ENCODE results near the gene PDE4D. TPM values are rescaled to one million over a fixed set of nuclear protein-coding genes. Genes with fewer than 3 reads are reported as not detected.

Gene PDE4D
- total RNA-seq, 2 experiments from 2014 or later, result 75.5 to 80.7 TPM

- POLR2A ChIA-PET, result no interaction called here
- peaks cover 20% of the 10 kb centered on the region for H3K27me3 Mint-ChIP-seq
- ATAC-seq (peak; percentile 82), DNase-seq (peak; percentile 53)
- intact Hi-C loops (cut with micrococcal nuclease), result loop anchor here (5.0 kb wide), 1 partner anchor 853 kb away; no protein-coding TSS in a partner anchor
- no peaks in the 10 kb centered on the region for H3K36me3 Mint-ChIP-seq (ENCODE audit: low read depth)
- H3K4me1 Mint-ChIP-seq (ENCODE audit: low read depth), result peaks cover 5% of the 10 kb centered on the region
- TF ChIP-seq, protein P1, sequence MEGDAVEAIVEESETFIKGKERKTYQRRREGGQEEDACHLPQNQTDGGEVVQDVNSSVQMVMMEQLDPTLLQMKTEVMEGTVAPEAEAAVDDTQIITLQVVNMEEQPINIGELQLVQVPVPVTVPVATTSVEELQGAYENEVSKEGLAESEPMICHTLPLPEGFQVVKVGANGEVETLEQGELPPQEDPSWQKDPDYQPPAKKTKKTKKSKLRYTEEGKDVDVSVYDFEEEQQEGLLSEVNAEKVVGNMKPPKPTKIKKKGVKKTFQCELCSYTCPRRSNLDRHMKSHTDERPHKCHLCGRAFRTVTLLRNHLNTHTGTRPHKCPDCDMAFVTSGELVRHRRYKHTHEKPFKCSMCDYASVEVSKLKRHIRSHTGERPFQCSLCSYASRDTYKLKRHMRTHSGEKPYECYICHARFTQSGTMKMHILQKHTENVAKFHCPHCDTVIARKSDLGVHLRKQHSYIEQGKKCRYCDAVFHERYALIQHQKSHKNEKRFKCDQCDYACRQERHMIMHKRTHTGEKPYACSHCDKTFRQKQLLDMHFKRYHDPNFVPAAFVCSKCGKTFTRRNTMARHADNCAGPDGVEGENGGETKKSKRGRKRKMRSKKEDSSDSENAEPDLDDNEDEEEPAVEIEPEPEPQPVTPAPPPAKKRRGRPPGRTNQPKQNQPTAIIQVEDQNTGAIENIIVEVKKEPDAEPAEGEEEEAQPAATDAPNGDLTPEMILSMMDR (IDR thresholded peaks at IDR 0.05), result peak; percentile 67
- CTCF ChIA-PET, result interaction anchor here (0.6 to 2.1 kb wide), 8 partner anchors 9 to 855 kb away, joined by 3 to 8 read pairs (median 3); no protein-coding TSS in a partner anchor
- no peak overlapping the region for H3K27ac Mint-ChIP-seq
- no peak overlapping the region for H3K4me3 Mint-ChIP-seq
- no peaks in the 10 kb centered on the region for H3K9me3 Mint-ChIP-seq
Measured at GRCh38 chr5:59813761-59814536, 79.6 kb downstream of the PDE4D start.

- peak; percentile 49 for ATAC-seq
- Mint-ChIP-seq H3K9me3 (no peaks in the 10 kb centered on the region), H3K27me3 (peaks cover 10% of the 10 kb centered on the region), H3K36me3 (ENCODE audit: low read depth) (no peaks in the 10 kb centered on the region), H3K27ac (no peak overlapping the region), H3K4me3 (no peak overlapping the region), H3K4me1 (ENCODE audit: low read depth) (peaks cover 5% of the 10 kb centered on the region)
- POLR2A ChIA-PET, result no interaction called here
- TF ChIP-seq, protein P1 (IDR thresholded peaks at IDR 0.05), result peak; percentile 96
- CTCF ChIA-PET, result interaction anchor here (0.5 to 3.3 kb wide), 23 partner anchors 9 to 863 kb away, joined by 3 to 22 read pairs (median 4); no protein-coding TSS in a partner anchor
- intact Hi-C loops (cut with micrococcal nuclease), result loop anchor here (5.0 kb wide), 1 partner anchor 857 kb away; no protein-coding TSS in a partner anchor
- DNase-seq, result peak; percentile 73
Measured at GRCh38 chr5:59810041-59810440, 83.5 kb downstream of the PDE4D start.

DNA sequence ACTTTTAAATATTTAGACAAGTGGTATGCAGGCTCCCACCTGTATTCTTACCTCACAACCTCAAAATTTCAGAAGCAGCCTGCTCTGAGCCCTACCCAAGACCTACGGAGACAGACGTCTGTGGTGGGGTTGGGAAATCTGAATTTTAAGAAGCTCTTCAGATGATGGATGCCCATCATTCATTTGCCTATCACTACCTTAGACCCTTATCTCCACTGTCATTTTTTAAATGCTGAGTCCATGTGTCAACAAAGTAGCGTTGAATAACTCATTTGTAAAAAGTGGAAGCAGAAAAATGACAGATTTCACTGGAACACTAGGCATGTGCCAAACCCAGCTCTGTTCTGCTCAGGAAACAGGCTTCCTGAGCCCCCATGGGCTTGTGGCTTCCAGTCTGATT is 85.7 kb downstream of the PDE4D start:
- TF ChIP-seq, protein P1 (IDR thresholded peaks at IDR 0.05), result no peak
- Mint-ChIP-seq H3K27ac (no peak overlapping the region), H3K4me3 (no peak overlapping the region), H3K27me3 (peaks cover 12% of the 10 kb centered on the region), H3K9me3 (no peaks in the 10 kb centered on the region), H3K36me3 (ENCODE audit: low read depth) (no peaks in the 10 kb centered on the region), H3K4me1 (ENCODE audit: low read depth) (peaks cover 5% of the 10 kb centered on the region)
- POLR2A ChIA-PET, result no interaction called here
- CTCF ChIA-PET, result interaction anchor here (0.8 to 1.0 kb wide), 2 partner anchors 10 to 861 kb away, joined by 4 read pairs; no protein-coding TSS in a partner anchor
- DNase-seq (no peak), ATAC-seq (no peak)
- intact Hi-C loops (cut with micrococcal nuclease), result no loop called here

DNA sequence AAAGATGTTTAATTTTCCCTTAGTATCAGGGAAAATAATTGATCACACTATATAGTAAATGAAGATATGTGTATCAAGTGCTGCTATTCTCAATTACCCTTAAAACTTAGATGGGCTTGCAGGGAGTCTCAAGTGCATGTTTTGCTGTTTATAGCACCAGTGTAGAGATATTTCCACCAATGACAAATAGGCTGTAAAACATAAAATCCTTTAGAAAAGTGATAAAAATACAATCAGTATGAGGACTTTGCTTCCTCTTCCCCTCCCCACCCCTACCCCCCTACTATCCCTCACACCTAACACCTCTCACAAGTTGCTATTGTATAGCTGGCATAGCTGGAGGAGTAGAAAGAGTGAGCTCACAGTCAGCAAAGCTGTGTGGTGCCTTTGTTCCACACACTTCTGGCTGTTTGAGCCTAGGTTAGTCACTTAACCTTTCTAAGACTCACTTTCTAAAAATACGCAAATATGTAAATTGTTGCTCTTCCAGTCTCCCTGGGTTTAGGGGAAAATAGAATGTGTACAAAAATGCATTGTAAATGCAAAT is 93.1 kb downstream of the PDE4D start:
- ATAC-seq, result peak; percentile 30
- CTCF ChIA-PET, result interaction anchor here (0.6 to 3.0 kb wide), 22 partner anchors 10 to 612 kb away, joined by 3 to 24 read pairs (median 4); no protein-coding TSS in a partner anchor

More for the DNA sequence above, 93.1 kb downstream of the PDE4D start:
- DNase-seq, result no peak
- Mint-ChIP-seq H3K4me1 (ENCODE audit: low read depth) (no peaks in the 10 kb centered on the region), H3K4me3 (no peak overlapping the region), H3K27me3 (peaks cover 9% of the 10 kb centered on the region), H3K27ac (no peak overlapping the region), H3K9me3 (no peaks in the 10 kb centered on the region), H3K36me3 (ENCODE audit: low read depth) (no peaks in the 10 kb centered on the region)
- intact Hi-C loops (cut with micrococcal nuclease), result loop anchor here (2.0 kb wide), 1 partner anchor 410 kb away; no protein-coding TSS in a partner anchor
- POLR2A ChIA-PET, result no interaction called here
- TF ChIP-seq, protein P1 (IDR thresholded peaks at IDR 0.05), result peak; percentile 44
